GM18498 (cell line): ENCODE data around the gene VRTN.
"Not testable (repeated sequence)": the region's sequence is repeated elsewhere in the genome, so short reads cannot be mapped to it uniquely, and the experiment has no call there.

Experiments
- ATAC-seq: cut with Tn5 transposase; IDR thresholded peaks from one replicate; pipeline ENCODE4 v1.9.1; 2021; ENCODE audit warnings: mild to moderate bottlenecking, moderate library complexity; ENCODE audit not compliant: unreplicated experiment

The VRTN gene

GRCh38 chr14:74348241-74348734 is at the start of gene VRTN:
TSS of gene VRTN (plus strand) at chr14:74348471. CDS start at chr14:74356784, 8,313 bp downstream.
- ATAC-seq: no peak

- no peak for ATAC-seq
Observed at GRCh38 chr14:74299061-74299545, 49.2 kb upstream of the VRTN start.

GRCh38 chr14:74301594-74302151 is 46.6 kb upstream of the VRTN start:
- ATAC-seq: no peak

- ATAC-seq: peak; percentile 46
Observed at GRCh38 chr14:74302152-74302628, 46.1 kb upstream of the VRTN start.

- ATAC-seq: peak; percentile 98
Observed at GRCh38 chr14:74302634-74303569, 45.4 kb upstream of the VRTN start, which contains the start of gene ABCD4. TSS of gene ABCD4 (minus strand) at chr14:74302934. CDS start at chr14:74302912, 22 bp downstream.

GRCh38 chr14:74308695-74309094 is 39.6 kb upstream of the VRTN start:
- no peak for ATAC-seq

- ATAC-seq: no peak
Observed at GRCh38 chr14:74309125-74310022, 38.9 kb upstream of the VRTN start.

- no peak for ATAC-seq
Observed at GRCh38 chr14:74312161-74312560, 36.1 kb upstream of the VRTN start.

- no peak for ATAC-seq
Observed at GRCh38 chr14:74313601-74314000, 34.7 kb upstream of the VRTN start.

- no peak for ATAC-seq
Observed at GRCh38 chr14:74314576-74314975, 33.7 kb upstream of the VRTN start.

- no peak for ATAC-seq
Observed at GRCh38 chr14:74324931-74325361, 23.3 kb upstream of the VRTN start.

GRCh38 chr14:74325446-74325845 is 22.8 kb upstream of the VRTN start:
- ATAC-seq: no peak

- ATAC-seq: no peak
Observed at GRCh38 chr14:74326369-74327152, 21.7 kb upstream of the VRTN start.

GRCh38 chr14:74329950-74330552 is 18.2 kb upstream of the VRTN start:
- ATAC-seq: not testable (repeated sequence)

- ATAC-seq: no peak
Observed at GRCh38 chr14:74333909-74334308, 14.4 kb upstream of the VRTN start.

GRCh38 chr14:74346341-74346740 is 1.9 kb upstream of the VRTN start:
- no peak for ATAC-seq

- ATAC-seq: no peak
Observed at GRCh38 chr14:74347097-74347794, 1.0 kb upstream of the VRTN start.

- no peak for ATAC-seq
Observed at GRCh38 chr14:74347795-74348100, 523 bp upstream of the VRTN start.
